ENCODE measurements around the gene SLC13A3. TPM values are rescaled to one million over a fixed set of nuclear protein-coding genes. Genes with fewer than 3 reads are reported as not detected.

SLC13A3 gene, protein sequence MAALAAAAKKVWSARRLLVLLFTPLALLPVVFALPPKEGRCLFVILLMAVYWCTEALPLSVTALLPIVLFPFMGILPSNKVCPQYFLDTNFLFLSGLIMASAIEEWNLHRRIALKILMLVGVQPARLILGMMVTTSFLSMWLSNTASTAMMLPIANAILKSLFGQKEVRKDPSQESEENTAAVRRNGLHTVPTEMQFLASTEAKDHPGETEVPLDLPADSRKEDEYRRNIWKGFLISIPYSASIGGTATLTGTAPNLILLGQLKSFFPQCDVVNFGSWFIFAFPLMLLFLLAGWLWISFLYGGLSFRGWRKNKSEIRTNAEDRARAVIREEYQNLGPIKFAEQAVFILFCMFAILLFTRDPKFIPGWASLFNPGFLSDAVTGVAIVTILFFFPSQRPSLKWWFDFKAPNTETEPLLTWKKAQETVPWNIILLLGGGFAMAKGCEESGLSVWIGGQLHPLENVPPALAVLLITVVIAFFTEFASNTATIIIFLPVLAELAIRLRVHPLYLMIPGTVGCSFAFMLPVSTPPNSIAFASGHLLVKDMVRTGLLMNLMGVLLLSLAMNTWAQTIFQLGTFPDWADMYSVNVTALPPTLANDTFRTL
- 0.83 and 1.3 TPM in 2 replicates for total RNA-seq (ENCODE audit: low replicate concordance)

DNA sequence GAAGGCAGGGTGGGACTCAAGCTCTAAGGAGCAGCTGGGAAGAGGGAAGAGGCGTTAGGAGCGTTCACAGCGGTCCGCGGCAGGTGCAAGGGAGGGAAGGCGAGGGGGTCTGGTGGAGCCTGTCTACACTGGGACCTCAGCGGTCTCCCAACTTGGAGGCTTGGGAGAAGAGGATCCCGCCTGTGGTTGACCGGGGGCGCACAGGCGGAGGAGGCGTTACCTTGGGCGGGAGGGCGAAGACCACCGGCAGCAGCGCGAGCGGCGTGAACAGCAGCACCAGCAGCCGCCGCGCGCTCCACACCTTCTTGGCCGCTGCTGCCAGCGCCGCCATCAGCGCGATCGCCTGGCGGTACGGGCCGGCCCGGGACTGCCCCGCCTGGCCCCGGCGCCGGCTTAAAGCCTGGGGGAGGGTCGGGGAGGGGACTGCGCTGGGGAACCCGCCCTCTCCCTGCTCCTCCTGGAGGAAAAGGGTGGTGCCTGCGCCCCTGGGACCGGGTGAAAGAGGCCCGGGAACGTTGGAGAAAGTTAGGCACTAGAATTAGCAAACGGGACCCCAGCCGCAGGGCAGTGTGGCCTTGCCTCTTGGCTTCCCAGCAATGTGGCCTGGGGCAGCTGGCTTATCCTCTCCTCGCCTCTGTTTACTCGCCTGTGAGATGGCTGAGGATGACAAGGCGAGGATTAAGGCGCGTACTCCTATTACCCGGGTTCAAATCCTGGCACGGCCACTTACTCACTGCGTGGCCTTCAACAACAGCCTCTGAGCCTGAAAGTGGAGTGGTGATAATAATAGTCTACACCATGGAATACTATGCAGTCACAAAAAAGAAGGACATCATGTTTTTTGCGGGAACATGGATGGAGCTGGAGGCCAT lies at the start of gene SLC13A3:
Gene SLC13A3, minus strand, starts transcription at position 369 of the 872 bp plus-strand sequence. Its CDS starts 38 bp downstream, at position 331.

DNA sequence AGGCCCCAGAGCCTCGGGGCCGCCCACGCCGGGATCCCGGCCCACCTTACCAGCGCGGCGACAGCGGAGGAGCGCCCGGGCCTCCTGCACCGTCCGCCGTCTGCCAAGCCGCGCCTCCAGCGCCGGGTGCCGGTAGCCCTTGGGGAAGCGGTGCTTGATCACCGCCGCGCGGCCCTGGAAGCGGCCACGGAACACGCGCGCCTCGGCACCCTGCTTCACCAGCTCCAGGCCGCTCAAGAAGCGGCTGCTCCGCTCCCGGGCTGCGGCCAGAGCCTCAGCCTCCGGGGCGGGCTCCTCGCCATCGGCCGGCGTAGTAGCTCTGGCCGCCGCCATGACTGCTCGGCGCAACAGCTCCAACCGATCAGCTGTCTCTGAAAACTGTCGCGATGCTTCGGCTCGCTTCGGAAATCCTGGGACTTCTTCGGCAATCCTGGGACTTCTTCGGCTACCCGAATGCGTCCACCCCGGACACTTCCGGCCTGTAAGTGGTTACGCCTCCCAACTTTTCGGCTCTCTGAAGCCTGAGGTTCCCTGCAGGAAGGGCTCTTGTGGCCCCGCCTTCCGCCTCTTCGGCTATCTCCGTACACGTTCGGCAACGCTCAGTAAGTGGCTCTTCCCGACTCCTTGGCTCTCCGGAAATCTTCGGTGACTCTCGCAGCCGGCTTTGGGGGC lies 38.0 kb upstream of the SLC13A3 start, which contains the start of gene TP53RK:
Gene TP53RK, minus strand, starts transcription at position 363 of the 672 bp plus-strand sequence. Its CDS starts 30 bp downstream, at position 333.

DNA sequence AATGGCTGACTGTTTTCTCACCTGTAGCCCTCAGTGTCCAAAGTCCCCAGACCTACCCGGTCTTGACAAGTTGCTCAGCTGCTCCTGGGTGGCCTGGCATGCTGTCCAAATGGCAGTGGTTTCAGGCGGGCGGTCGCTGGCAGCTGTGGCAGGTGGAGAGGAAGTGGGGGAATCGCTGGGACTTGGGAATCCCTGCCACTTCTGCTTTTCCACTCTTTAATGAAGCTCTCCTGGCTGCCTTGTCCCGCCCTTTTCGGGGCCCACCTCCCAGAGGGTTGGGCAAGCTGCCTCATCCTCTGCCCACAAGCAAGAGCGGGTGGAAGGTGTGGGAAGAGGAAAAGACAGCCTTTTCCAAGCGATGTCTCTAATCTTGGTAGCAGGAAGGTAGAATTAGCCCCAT lies 100.8 kb downstream of the SLC13A3 start, which contains the start of gene OCSTAMP:
Gene OCSTAMP, minus strand, starts transcription at position 194 of the 400 bp plus-strand sequence. Its CDS starts 94 bp downstream, at position 100.

DNA sequence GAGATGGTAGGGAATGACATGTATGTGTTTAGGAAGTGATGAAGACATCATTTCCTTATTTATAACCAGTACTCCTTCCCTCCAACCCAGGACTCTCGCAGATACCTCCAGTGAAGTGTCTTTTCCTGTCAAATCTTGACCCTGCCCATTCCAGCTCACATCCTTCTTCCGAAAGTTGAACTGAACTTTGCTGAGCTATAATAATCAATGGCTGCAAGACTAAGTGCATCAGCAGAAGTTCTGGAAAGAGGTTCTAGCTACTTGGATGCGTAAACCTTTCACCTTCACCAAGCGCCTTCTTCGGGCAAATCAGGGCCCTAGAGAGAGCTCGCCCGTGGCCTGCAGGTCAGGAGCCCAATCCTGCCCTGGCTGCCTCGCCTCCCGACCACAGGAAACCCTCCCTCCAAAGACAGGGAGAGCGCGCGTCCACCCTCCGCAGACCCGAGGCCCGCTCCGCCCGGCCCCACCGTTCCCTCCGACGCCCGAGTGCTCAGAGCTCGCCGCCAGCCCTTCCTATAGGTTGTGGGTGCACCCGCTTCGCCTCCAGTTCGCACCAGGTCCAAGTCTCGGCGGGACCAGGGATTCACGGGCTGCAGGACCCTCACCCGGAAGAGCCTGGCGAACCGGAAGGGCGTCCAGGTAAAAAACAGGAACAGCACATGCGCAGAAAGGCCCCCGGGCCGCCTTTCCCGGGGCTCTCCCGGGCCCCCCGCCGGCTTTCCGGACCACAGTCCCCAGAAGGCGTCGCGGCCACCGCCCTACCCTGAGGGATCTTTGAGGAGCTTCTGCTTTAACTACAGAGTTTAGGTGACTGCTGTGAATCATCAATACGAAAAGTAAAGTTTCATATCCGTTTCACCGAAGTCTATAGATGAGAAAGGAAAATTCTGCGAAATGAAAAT lies 138.1 kb downstream of the SLC13A3 start, which contains the start of gene ZNF334:
Gene ZNF334, minus strand, starts transcription at position 617 of the 902 bp plus-strand sequence. CDS start 1,457 bp downstream, outside the sequence.

Other genes starting within 250 kb of the SLC13A3 start
- 25.0 and 30.2 TPM in 2 replicates for gene ELMO2, start 244.8 kb downstream of the SLC13A3 start, total RNA-seq (ENCODE audit: low replicate concordance)
- gene ZNF334, start 137.9 kb downstream of the SLC13A3 start, total RNA-seq (ENCODE audit: low replicate concordance) = 1.2 and 1.3 TPM in 2 replicates
- not detected in 2 replicates for gene OCSTAMP, start 100.8 kb downstream of the SLC13A3 start, total RNA-seq (ENCODE audit: low replicate concordance)
- 9.4 and 18.8 TPM in 2 replicates for gene TP53RK, start 38.0 kb upstream of the SLC13A3 start, total RNA-seq (ENCODE audit: low replicate concordance)
- 33.5 and 45.4 TPM in 2 replicates for gene SLC2A10, start 58.2 kb upstream of the SLC13A3 start, total RNA-seq (ENCODE audit: low replicate concordance)
- gene EYA2, start 243.4 kb upstream of the SLC13A3 start, total RNA-seq (ENCODE audit: low replicate concordance) = 0.15 and 0.70 TPM in 2 replicates